HG03342 (cell line): Measurements from ENCODE around the gene BRIP1.
"Not testable (repeated sequence)": the region's sequence is repeated elsewhere in the genome, so short reads cannot be mapped to it uniquely, and the experiment has no call there.

ENCODE experiments used
- ATAC-seq: cut with Tn5 transposase; IDR thresholded peaks from one replicate; pipeline ENCODE4 v1.9.1; 2021; ENCODE audit warnings: mild to moderate bottlenecking, moderate library complexity; ENCODE audit not compliant: unreplicated experiment

The BRIP1 gene

DNA sequence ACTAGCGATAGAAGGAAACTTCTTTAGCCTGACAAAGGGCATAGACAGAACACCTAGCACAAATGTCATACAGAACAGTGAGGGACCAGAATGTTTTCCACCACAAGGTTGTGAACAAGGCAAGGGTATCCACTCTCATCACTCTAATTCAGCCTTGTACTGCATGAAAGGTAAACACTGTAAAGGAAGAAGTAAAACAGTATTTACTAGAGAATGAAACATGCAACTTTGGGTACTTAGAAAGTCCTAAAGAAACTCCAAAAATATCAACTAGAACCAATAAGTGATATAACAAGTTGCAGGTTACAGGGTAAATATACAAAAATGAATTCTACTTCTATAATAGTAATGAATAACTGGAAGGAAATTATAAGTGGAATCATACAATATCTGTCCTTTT is 32.2 kb downstream of the BRIP1 start:
- no peak for ATAC-seq

DNA sequence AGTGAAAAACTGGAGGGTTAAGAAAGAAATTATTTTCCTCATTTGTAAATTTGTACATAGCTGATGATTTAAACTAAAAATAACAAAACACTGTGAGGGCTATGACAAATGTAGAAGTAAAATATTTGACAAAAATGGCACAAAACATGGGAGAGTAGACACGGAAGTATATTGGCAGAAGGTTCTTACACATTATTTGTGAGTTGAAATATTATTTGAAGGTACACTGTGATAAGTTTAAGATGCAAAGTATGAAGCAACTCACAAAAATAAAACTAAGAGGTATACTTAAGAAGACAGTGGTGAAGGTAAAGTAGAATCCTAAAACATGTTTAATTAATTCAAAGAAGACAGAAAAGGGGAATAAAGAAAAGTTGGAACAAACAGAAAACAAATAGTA is 34.6 kb downstream of the BRIP1 start:
- no peak for ATAC-seq

DNA sequence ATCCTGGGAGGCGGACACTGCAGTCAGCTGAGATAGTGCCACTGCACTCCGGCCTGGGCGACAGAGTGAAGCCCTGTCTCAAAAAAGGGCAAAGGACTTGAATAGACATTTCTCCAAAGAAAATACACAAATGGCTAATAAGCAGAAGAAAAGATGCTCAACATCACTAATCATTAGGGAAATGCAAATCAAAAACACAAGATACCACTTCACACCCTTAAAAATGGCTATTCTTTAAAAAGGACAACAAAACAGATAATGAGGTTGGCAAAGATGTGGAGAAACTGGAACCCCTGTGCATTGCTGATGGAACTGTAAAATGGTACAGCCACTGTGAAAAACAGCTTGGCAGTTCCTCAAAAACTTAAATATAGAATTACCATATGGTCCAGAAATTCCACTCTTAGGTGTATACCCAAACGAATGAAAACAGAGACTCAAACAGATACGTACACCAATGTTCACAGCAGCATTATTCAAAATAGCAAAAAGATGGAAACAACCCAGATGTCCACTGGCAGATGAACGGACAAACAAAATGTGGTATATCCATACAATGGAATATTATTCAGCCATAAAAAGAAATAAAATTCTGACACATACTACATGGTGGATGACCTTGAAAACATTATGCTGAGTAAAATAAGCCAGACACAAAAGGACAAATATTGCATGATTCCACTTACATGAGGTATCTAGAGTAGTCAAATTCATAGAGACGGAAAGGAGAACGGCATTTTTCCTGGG is 35.5 kb downstream of the BRIP1 start:
- no peak for ATAC-seq

DNA sequence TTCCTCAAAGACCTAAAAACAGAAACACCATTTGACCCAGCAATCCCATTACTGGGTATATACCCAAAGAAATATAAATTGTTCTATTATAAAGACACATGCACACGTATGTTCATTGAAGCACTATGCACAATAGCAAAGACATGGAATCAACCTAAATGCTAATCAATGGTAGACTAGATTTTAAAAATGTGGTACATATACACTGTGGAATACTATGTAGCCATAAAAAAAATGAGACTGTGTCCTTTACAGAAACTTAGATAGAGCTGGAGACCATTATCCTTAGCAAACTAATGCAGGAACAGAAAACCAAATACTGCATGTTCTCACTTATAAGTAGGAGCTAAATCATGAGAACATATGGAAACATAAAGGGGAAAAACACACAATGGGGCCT is 36.5 kb downstream of the BRIP1 start:
- not testable (repeated sequence) for ATAC-seq

DNA sequence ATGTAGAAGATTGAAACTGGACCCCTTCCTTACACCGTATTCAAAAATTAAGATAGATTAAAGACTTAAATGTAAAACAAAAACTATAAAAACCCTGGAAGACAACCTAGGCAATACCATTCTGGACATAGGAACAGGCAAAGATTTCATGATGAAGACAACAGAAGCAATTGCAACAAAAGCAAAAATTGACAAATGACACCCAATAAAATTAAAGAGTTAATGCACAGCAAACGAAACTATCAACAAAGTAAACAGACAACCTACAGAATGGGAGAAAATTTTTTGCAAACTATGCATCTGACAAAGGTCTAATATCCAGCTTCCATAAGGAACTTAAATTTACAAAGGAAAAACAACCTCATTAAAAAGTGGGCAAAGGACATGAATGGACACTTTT is 37.1 kb downstream of the BRIP1 start:
- ATAC-seq: not testable (repeated sequence)

DNA sequence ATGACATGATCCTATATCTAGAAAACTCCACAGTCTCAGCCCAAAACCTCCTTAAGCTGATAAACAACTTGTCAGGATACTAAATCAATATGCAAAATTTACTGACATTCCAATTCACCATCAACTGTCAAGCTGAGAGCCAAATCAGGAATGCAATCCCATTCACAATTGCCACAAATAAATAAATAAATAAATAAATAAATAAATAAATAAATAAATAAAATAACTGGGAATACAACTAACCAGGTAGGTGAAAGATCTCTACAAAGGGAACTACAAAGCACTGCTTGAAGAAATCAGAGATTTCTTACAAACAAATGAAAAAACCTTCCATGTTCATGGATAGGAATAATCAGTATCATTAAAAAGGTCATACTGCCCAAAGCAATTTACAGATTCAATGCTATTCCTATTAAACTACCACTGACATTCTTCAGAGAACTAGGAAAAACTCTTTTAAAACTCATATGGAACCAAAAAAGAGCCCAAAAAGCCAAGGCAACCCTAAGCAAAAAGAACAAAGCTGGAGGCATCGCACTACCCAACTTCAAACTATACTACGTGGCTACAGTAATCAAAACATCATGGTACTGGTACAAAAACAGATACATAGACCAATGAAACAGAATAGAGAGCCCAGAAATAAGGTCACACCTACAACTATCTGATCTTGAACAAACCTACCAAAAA is 37.7 kb downstream of the BRIP1 start:
- no peak for ATAC-seq

DNA sequence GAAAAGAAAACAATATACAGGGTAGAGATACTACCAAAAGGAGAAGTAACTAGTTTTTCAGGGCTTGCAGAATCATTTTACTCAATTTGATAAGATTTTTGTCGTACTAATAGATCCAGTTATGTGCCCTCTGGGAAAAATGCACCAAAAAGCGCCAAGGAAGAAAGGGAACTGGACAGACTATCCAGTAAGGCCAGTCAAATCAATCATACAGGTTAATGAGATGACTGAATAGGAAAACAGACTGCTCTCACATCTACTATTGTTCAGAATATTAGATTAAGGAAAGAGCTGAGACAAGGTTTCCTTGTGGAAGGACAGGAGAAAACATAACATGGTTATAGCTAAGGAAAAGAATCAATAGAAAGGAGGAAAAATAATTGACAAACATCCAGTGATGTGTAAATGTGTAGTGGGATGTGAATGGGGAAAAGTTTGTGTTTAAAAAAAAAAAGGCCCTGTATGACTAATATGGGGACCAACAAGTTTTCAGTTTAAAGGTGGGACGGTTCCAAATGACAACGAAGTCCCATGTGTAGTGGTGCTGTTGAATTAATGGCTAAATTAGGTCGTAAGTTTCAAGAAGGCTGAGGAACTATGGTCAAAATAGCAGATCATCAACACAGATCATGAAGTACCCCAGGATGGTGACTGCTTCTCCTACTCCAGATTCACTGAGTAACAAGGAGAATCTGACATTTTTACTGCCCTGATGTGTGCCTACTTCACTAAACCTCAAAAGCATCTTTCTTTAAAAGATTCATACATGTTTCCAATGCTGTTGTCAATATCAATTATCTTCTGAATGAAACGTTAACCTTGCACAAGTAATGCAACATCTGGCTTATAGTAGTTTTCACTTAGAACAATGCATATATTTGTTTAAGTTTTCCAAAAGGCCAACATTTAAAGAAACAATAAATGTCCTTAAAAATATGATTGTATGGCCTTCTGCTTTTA is 40.7 kb downstream of the BRIP1 start:
- ATAC-seq: no peak

DNA sequence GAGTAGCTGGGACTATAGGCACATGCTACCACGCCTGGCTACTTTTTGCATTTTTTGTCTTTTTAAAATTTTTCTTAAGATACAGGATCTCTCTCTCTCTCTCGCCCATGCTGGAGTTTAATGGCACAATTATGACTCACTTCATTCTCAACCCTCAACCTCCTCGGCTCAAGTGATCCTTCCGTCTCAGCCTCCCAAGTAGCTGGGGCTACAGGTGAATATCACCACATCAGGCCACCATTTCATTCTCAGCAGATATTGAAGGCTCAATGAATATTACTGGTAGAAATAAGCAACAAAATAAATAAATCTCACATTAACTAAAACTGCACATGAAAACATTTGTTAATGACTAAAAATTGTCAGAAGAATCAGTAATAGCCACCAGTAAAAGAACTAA is 41.7 kb downstream of the BRIP1 start:
- no peak for ATAC-seq

DNA sequence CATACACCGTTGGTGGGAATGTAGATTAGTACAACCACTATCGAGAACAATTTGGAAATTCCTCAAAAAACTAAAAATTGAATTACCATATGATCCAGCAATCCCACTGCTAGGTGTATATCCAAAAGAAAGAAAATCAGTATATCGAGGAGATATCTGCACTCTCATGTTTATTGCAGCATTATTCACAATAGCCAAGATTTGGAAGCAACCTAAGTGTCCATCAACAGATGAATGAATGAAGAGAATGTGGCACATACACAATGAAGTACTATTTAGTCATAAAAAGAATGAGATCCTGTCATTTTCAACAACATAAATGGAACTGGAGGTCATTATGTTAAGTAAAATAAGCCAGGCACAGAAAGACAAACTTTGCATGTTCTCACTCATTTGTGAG is 44.1 kb downstream of the BRIP1 start:
- ATAC-seq: not testable (repeated sequence)

DNA sequence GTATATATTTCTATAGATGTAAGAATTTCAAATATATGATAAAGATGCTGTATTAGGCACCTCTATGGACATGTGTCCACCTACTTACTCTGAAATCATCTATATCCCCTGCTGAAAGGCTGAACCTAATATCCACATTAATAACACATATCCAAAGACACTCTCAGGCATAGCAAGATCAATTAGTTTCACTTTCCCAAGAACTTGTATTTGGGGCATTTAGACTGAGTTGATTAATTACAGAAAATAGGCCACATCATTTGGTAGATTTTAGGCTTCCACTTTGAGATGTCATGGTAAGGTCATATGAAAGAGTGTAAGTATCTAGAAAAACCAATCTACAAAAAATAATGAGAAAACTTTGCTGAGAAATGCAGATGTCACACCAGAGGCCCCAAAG is 45.1 kb downstream of the BRIP1 start:
- ATAC-seq: no peak

DNA sequence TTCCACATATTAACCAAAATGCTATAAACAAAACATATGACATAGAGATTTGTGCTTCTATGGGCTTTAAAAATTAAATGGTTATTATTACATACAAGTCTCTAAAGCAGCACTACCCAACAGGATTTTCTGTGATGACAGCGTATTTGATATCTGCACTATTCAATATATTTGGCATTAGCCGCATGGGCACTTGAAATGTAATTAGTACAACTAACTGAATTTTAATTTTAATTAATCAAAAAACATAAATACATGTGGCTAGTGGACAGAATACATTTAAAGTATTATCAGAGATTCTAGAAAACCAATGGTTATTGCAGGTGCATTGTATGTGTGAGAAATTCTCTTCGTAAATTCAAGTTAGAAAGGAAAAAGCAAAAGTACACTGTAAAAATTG is 45.9 kb downstream of the BRIP1 start:
- no peak for ATAC-seq

DNA sequence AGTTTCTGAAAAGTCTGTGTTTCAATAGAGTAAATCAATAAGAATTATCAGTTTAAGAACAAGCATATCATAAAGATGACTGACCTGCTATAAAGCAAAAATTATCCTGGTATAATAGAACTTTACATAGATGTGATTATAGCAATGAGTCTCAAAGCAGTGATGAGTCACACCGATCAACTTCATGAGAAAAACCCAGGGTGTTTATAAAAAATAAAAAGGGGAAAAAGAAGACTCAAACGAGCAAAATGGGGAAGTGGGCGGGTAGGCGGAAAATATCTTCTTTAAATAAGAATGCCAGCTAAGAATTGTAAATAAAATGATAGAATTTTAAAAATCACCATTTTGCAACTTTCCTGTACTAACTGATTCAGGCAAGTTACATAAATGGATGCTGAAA is 46.8 kb downstream of the BRIP1 start:
- ATAC-seq: no peak

DNA sequence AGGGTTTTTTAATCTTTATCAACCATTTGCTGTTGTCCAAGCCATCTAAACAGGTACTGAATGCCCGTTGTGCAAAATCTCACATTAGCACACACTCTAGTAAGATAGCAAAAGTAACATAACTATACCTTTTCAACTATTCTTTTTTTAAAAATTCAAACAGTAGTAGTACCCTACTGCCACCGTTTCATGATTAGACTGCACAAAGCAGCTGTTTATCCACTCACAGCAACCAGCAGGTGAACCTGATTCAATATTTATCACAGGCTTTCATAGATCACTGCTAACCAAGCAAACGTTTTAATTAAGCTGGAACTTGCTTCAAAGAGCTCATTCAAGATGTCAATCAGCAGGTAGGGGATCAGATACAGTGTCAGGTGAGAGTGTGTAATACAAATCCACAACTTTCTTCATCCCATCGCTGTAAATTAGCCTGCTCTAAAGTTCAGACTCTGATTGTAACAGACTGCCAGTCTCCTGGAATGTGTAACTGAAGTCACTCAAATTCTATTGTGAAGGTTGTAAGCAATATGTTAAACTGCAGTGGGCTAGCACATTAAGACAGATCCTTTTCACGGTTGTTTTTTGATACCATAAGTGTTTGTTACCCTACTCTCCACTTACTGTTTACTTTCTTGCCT is 47.3 kb downstream of the BRIP1 start:
- no peak for ATAC-seq

DNA sequence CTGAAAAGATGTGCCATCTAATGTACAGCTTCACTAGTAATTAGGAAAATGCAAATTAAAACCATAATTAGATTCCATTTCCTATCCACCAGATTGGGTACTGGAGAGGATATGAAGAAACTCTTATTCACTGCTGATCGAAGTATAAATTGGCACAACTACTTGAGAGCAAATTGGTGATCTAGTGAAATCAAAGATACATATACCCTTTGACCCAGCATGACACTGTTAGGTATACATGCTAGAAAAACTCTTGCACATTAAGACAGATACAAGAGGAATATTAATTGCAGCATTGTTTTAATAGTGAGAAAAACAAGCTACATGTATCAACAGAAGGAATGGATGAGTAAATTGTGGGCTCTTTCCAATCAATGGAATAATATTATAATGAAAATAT is 48.8 kb downstream of the BRIP1 start:
- no peak for ATAC-seq

DNA sequence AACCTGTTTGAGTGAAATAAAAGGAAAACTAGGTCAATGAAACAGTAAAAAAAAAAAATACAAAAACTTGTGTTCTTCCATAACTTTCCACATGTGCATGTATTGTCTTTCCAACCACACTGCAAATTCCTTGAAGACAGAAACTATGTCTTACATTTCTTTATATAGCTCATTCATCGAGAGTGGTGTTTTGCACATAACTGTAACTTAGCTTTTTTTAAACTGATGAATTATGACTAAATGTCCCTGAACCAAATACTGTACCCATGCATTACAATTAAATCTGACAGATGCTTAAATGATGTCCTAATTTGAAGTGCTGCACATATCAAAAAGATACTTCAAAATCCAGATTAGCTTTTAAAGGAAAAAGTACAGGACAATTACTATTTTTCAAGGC is 50.1 kb downstream of the BRIP1 start:
- no peak for ATAC-seq

DNA sequence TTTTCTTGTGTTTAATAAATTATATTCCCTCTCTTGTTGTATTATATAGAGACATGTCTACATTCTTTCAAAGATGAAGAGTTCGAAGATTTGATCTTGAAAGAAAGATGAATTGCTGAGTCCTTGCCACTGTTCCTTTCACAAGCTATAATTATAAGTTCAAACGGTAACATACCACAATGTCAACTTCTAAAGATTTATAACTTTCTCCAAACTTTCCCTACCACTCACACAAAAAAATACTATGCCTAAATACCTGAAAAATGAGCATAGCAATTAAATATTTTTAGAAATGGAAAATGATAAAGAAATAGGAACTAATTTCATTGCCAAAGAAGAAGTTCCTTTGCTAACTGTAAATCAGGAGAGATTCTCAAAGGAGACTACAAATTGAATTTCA is 50.6 kb downstream of the BRIP1 start:
- ATAC-seq: no peak

DNA sequence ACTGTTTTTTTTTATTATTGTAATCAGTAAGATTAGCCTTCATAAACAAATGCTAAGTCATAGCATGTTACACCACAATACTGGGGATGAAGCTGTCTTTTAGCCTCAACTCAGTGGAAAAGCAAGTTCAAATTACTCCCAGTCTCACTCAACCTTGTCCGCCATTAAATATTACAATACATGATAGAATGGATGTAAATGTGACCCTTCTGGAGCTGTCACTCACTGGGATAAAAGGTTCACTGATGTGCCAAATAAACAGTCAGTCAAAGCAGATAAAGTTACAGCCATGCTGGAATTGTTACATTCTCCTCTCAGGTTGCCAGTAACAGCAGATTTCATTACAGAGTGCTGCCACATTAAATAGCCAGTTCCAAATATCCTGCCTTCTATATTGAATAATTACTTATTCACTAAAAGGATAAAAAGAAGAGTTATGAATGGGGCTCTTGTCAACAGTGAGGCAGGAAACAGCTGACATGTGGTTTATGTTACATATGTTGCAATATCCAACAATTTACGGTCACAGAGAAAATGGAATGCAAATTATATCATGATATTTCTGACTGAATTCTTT is 53.4 kb downstream of the BRIP1 start:
- no peak for ATAC-seq

DNA sequence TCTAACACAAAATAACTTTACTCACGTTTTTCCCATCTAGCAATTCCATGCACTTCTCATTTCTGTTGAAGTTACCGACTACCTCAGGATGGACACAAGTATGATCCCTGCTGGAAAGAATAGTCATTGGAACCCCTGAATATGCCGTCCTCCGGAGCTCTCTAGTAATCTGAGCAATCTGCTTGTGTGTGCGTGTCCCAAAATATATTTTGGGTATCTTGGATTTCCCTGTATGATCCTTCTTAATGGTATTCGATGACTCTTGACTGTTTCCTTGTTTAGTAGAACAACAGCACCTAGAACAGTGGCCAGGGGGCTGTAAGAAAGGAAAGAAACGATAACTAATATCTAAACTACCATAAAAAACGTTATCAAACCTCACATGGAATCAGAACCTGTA is 54.9 kb downstream of the BRIP1 start:
- ATAC-seq: no peak

DNA sequence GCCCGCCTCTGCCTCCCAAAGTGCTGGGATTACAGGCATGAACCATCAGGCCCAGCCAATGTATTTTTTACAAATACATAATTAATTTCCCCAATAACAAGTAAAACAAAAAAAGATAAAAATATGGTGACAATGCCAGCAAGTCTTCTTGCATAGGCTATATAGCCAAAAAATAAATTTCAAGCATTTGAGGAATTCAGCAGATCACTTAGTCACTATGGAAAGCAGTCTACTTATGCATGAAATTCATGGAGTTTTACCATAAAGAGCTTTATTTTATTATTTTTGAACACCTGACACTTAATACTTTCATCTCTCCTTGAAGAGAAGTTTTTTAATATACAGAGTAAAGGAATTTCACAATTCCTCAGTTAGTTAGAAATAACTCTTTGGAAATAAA is 56.4 kb downstream of the BRIP1 start:
- no peak for ATAC-seq

DNA sequence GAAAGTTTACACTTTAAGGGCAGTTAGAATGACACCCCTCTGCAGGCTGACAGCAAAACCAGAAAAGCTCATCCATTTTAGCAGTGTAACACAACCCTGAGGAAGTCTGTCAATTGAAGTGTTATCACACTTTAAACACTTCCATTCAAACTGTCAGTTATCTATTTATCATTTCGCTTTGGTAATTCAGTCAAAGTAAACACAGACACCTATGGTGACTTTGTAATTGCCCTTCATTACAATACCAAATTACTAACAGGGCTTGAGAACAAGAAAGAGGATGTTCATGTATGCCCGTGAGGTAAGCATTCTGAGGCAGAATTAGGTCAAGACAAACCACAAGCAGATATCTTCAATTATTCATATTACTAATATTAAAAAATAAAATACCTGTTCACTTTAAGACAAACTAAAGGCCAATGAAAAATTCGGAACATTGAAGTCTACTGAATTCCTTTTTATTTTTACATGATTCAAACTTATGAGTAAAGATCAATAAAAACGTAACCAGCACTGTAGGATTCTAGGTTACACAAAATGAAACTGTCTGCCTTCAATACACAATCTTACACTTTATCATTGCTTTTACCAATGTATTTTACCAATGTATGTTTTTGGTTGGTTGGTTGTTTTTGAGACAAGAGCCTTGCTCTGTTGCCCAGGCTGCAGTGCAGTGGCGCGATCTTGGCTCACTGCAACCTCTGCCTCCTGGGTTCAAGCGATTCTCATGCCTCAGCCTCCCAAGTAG is 57.1 kb downstream of the BRIP1 start:
- ATAC-seq: no peak
